IPS-15b (cell line): ENCODE measurements around the gene POLR3GL.
A peak's percentile ranks its signal among the peaks of the same experiment; 100 is the strongest.
"Not testable (repeated sequence)": the region's sequence is repeated elsewhere in the genome, so short reads cannot be mapped to it uniquely, and the experiment has no call there.

ENCODE experiments used
- H3K27me3 ChIP-seq: one replicate; pipeline ENCODE4 v1.6.1; 2013; ENCODE audit warnings: low read length; ENCODE audit not compliant: control insufficient read depth, insufficient read depth
- H3K36me3 ChIP-seq: one replicate; pipeline ENCODE4 v1.6.1; 2013; ENCODE audit warnings: low read length; ENCODE audit not compliant: control insufficient read depth, insufficient read depth
- H3K4me1 ChIP-seq: one replicate; pipeline ENCODE4 v1.6.1; 2013; ENCODE audit warnings: mild to moderate bottlenecking, low read length; ENCODE audit not compliant: control insufficient read depth, insufficient read depth
- H3K4me3 ChIP-seq: one replicate; pipeline ENCODE4 v1.5.1; 2013; ENCODE audit warnings: low read depth, low read length
- H3K9ac ChIP-seq: one replicate; pipeline ENCODE4 v1.6.1; 2013; ENCODE audit warnings: low read depth, mild to moderate bottlenecking, low read length
- H3K9me3 ChIP-seq: one replicate; pipeline ENCODE4 v1.6.1; 2013; ENCODE audit warnings: mild to moderate bottlenecking, low read length; ENCODE audit not compliant: control insufficient read depth, insufficient read depth

The POLR3GL gene

GRCh38 chr1:145964328-145965118, at the start of gene POLR3GL, which contains the start of gene ANKRD34A:
Gene POLR3GL, plus strand, starts transcription at chr1:145964690. Its CDS starts 10,176 bp downstream, at chr1:145974866.
Gene ANKRD34A, minus strand, starts transcription at chr1:145964575. Its CDS starts 2,816 bp downstream, at chr1:145961759.
- H3K4me3 ChIP-seq, result peak within 1 kb of the TSS; percentile 88
- H3K9me3 ChIP-seq, result no peaks in the 10 kb centered on the region
- peaks cover 39% of the 10 kb centered on the region for H3K27me3 ChIP-seq
- H3K4me1 ChIP-seq, result peaks cover 10% of the 10 kb centered on the region
- H3K36me3 ChIP-seq, result no peaks in the 10 kb centered on the region
- no peak within 1 kb of the TSS for H3K9ac ChIP-seq

- Histone ChIP-seq H3K36me3 (no peaks in the 10 kb centered on the region), H3K4me3 (no peak overlapping the region), H3K9me3 (no peaks in the 10 kb centered on the region), H3K9ac (no peak overlapping the region), H3K4me1 (no peaks in the 10 kb centered on the region), H3K27me3 (peaks cover 4% of the 10 kb centered on the region)
These were observed 47.7 kb upstream of the POLR3GL start for GRCh38 chr1:145916745-145917144.

- Histone ChIP-seq H3K27me3 (peaks cover 4% of the 10 kb centered on the region), H3K4me3 (peak overlapping the region; percentile 86), H3K36me3 (no peaks in the 10 kb centered on the region), H3K9me3 (no peaks in the 10 kb centered on the region), H3K4me1 (no peaks in the 10 kb centered on the region), H3K9ac (no peak overlapping the region)
These were observed 46.9 kb upstream of the POLR3GL start for GRCh38 chr1:145917595-145917994.

- H3K27me3 ChIP-seq, result peaks cover 4% of the 10 kb centered on the region
- peak within 1 kb of the TSS; percentile 56 for H3K9ac ChIP-seq
- H3K9me3 ChIP-seq, result no peaks in the 10 kb centered on the region
- no peaks in the 10 kb centered on the region for H3K4me1 ChIP-seq
- no peaks in the 10 kb centered on the region for H3K36me3 ChIP-seq
- peak within 1 kb of the TSS; percentile 86 for H3K4me3 ChIP-seq
These were observed 46.1 kb upstream of the POLR3GL start, which contains the start of gene PEX11B for GRCh38 chr1:145918144-145918991. Gene PEX11B, minus strand, starts transcription at chr1:145918717. Its CDS starts 29 bp downstream, at chr1:145918688.

GRCh38 chr1:145918992-145919939, 45.2 kb upstream of the POLR3GL start:
- H3K4me1 ChIP-seq, result no peaks in the 10 kb centered on the region
- H3K9ac ChIP-seq, result peak overlapping the region; percentile 55
- peak overlapping the region; percentile 86 for H3K4me3 ChIP-seq
- peaks cover 4% of the 10 kb centered on the region for H3K27me3 ChIP-seq
- no peaks in the 10 kb centered on the region for H3K36me3 ChIP-seq
- no peaks in the 10 kb centered on the region for H3K9me3 ChIP-seq

GRCh38 chr1:145920297-145920696, 44.2 kb upstream of the POLR3GL start:
- H3K27me3 ChIP-seq, H3K36me3 ChIP-seq, H3K9ac ChIP-seq, H3K4me1 ChIP-seq, H3K4me3 ChIP-seq, H3K9me3 ChIP-seq: not testable (repeated sequence)

GRCh38 chr1:145922266-145922665, 42.2 kb upstream of the POLR3GL start:
- H3K9me3 ChIP-seq, result no peaks in the 10 kb centered on the region
- H3K4me3 ChIP-seq, result no peak overlapping the region
- no peak overlapping the region for H3K9ac ChIP-seq
- no peaks in the 10 kb centered on the region for H3K4me1 ChIP-seq
- H3K36me3 ChIP-seq, result peaks cover 2% of the 10 kb centered on the region
- H3K27me3 ChIP-seq, result peaks cover 4% of the 10 kb centered on the region

GRCh38 chr1:145926686-145927062, 37.8 kb upstream of the POLR3GL start:
- H3K9me3 ChIP-seq, result no peaks in the 10 kb centered on the region

GRCh38 chr1:145927063-145927886, 37.2 kb upstream of the POLR3GL start, which contains the start of gene RBM8A:
Gene RBM8A, minus strand, starts transcription at chr1:145927484. Its CDS starts 58 bp downstream, at chr1:145927426.
- H3K4me1 ChIP-seq, result no peaks in the 10 kb centered on the region
- H3K36me3 ChIP-seq, result peaks cover 2% of the 10 kb centered on the region
- no peaks in the 10 kb centered on the region for H3K9me3 ChIP-seq
- H3K4me3 ChIP-seq, result peak within 1 kb of the TSS; percentile 97
- H3K9ac ChIP-seq, result peak within 1 kb of the TSS; percentile 95
- H3K27me3 ChIP-seq, result no peaks in the 10 kb centered on the region

More at GRCh38 chr1:145926686-145927062, 37.8 kb upstream of the POLR3GL start:
- Histone ChIP-seq H3K4me1 (no peaks in the 10 kb centered on the region), H3K27me3 (no peaks in the 10 kb centered on the region), H3K36me3 (peaks cover 2% of the 10 kb centered on the region), H3K4me3 (peak overlapping the region; percentile 97), H3K9ac (peak overlapping the region; percentile 88)

- Histone ChIP-seq H3K9ac (peak overlapping the region; percentile 95), H3K4me3 (peak overlapping the region; percentile 97), H3K36me3 (peaks cover 2% of the 10 kb centered on the region), H3K9me3 (no peaks in the 10 kb centered on the region), H3K4me1 (no peaks in the 10 kb centered on the region), H3K27me3 (no peaks in the 10 kb centered on the region)
These were observed 36.4 kb upstream of the POLR3GL start for GRCh38 chr1:145927916-145928643.
